Peyer's patch (tissue), 4 donors: ENCODE data around the gene VAV2.

Experiments used
- POLR2A ChIP-seq, 2 donors: fragments of 450-650 bp; IDR thresholded peaks; one replicate each; pipeline ENCODE4 v1.5.1; 2017; ENCODE audit warnings: antibody characterized with exemption in 2 of 2, mild to moderate bottlenecking in 2 of 2, moderate library complexity in 2 of 2
- TF ChIP-seq, protein P1 (sequence below), 6 experiments: fragments of 450-650 bp in 4 of 6; fragments of 200-600 bp in 2 of 6; sonication (generic) in 1 of 6; IDR thresholded peaks; one replicate each; pipeline ENCODE4 v1.5.1; 2017 to 2019; ENCODE audit warnings: antibody characterized with exemption in 6 of 6, mild to moderate bottlenecking in 3 of 6, moderate library complexity in 1 of 6

DNA sequence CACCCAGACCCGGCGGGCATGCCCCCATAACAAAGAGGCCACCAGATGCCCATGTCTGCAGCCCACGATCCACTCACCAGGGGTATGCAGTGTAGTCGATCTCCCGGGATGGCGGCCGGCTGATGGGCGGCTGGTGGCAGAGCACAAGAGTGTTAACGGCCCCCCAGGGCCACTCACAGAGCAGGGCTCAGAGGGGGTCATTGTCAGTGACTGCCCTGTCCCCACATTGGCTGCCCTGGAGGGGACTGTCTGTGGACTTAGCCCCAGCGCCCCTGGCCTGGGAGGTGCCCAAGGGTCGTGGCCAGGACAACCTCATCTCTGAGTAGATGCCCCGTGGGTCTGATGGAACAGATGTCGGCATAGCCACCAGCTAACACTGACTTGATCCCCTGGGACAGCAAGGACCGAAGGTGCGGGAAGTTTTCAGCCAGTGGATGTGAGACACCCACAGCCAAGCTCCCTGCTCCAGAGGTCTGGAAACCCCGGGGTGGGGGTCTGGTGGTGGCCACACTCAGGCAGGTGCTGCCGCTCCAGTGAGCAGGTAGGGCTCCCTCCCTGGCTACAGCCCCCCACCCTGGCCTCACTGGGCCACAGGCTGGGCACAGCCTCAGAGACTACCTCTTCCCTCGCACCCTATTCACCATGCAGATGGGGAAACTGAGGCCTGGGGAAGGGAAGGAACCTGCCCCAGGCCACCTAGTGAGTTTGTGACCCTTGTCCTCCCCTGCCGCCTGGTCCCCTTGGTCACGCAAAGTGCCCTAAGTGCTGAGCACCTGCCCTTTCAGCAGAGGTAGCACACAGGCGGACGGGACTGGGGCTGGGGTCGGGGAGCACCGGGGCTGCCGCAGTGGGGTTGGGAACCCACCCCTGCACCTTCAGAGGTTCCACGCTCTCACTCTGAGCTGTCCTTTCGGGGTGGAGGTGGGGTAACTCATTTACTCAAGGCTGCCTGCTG lies 215.9 kb downstream of the VAV2 start:
- no peak for TF ChIP-seq POLR2A (IDR thresholded peaks at IDR 0.05)
- TF ChIP-seq, protein P1, sequence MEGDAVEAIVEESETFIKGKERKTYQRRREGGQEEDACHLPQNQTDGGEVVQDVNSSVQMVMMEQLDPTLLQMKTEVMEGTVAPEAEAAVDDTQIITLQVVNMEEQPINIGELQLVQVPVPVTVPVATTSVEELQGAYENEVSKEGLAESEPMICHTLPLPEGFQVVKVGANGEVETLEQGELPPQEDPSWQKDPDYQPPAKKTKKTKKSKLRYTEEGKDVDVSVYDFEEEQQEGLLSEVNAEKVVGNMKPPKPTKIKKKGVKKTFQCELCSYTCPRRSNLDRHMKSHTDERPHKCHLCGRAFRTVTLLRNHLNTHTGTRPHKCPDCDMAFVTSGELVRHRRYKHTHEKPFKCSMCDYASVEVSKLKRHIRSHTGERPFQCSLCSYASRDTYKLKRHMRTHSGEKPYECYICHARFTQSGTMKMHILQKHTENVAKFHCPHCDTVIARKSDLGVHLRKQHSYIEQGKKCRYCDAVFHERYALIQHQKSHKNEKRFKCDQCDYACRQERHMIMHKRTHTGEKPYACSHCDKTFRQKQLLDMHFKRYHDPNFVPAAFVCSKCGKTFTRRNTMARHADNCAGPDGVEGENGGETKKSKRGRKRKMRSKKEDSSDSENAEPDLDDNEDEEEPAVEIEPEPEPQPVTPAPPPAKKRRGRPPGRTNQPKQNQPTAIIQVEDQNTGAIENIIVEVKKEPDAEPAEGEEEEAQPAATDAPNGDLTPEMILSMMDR (IDR thresholded peaks at IDR 0.05): no peak
